K562 (cell line): ENCODE results near the gene STON1. TPM values are rescaled to one million over a fixed set of nuclear protein-coding genes. Genes with fewer than 3 reads are reported as not detected.
A peak's percentile ranks its signal among the peaks of the same experiment; 100 is the strongest.

Source experiments
- ARHGAP35 ChIP-seq: fragments of 450-650 bp; IDR thresholded peaks from 2 replicates; pipeline ENCODE4 v1.6.1; 2018; ENCODE audit not compliant: partially characterized antibody
- CHAMP1 ChIP-seq: fragments of 450-650 bp; IDR thresholded peaks from 2 replicates; pipeline ENCODE4 v1.6.1; 2016; ENCODE audit warnings: mild to moderate bottlenecking
- CHD1 ChIP-seq: fragments of 200-600 bp; sonication (generic); IDR thresholded peaks from one replicate; pipeline ENCODE4 v1.6.1; 2012; ENCODE audit warnings: mild to moderate bottlenecking, moderate library complexity, low read length, inconsistent platforms
- E2F8 ChIP-seq: fragments of 450-650 bp; IDR thresholded peaks from 2 replicates; pipeline ENCODE4 v1.7.1; 2018; ENCODE audit warnings: mild to moderate bottlenecking, low read depth; ENCODE audit not compliant: partially characterized antibody
- EHMT2 ChIP-seq: fragments of 450-650 bp; IDR thresholded peaks from 2 replicates; pipeline ENCODE4 v1.6.1; 2018; ENCODE audit warnings: antibody characterized with exemption
- JUN ChIP-seq, 2 experiments: sonication (generic) in 1 of 2; formaldehyde crosslinking in 1 of 2; IDR thresholded peaks; 2 replicates each; pipeline versions ENCODE4 v1.6.1 to v1.8.0; 2012 to 2022; ENCODE audit warnings: borderline replicate concordance in 2 of 2, mild to moderate bottlenecking in 2 of 2, improper control_type of control experiment in 1 of 2, low read depth in 1 of 2, low read length in 1 of 2, missing genetic modification reagents in 1 of 2
- MCM2 ChIP-seq: fragments of 450-650 bp; IDR thresholded peaks from 2 replicates; pipeline ENCODE4 v1.6.1; 2017; ENCODE audit warnings: low read depth, mild to moderate bottlenecking
- MLLT1 ChIP-seq, 2 experiments: fragments of 450-650 bp; IDR thresholded peaks; 2 replicates each; pipeline ENCODE4 v1.6.1; 2016
- NRF1 ChIP-seq, 2 experiments: fragments of 450-650 bp; IDR thresholded peaks in 1 of 2; conservative IDR thresholded peaks in 1 of 2; 2 replicates each; pipeline ENCODE4 v1.6.1; 2014; ENCODE audit warnings: mild to moderate bottlenecking in 2 of 2
- REST ChIP-seq, 2 experiments: fragments of 450-650 bp; formaldehyde crosslinking in 1 of 2; IDR thresholded peaks; 2 replicates each; pipeline versions ENCODE4 v1.4.0 to v1.6.1; 2014 to 2020; ENCODE audit warnings: mild to moderate bottlenecking in 2 of 2, borderline replicate concordance in 1 of 2, low read depth in 1 of 2
- TSC22D4 ChIP-seq: fragments of 450-650 bp; IDR thresholded peaks from 2 replicates; pipeline ENCODE4 v1.6.1; 2016; ENCODE audit warnings: missing genetic modification characterization, missing biosample characterization, control low read depth
- ZNF668 ChIP-seq: fragments of 250-450 bp; sonication (Bioruptor Pico); IDR thresholded peaks from 2 replicates; pipeline ENCODE4 v1.8.0; 2022; ENCODE audit warnings: mild to moderate bottlenecking, inconsistent platforms
- polyA plus RNA-seq, 8 experiments: library from polyadenylated mRNA; depleted of rRNA in 4 of 8; stranded (reverse) in 5 of 8; unstranded in 3 of 8; fragments of >200 nt; fragmentation: Nextera tagmentation in 2 of 8; fragmentation: Illumina TruSeq in 1 of 8; extraction: Ambion mirVana in 2 of 8; extraction: Trizol in 1 of 8; gene quantifications; 2 replicates each; pipeline versions ENCODE4 v1.2.1 to v1.2.3, GENCODE V29; 2011 to 2014; ENCODE audit warnings: inconsistent platforms in 1 of 8, missing spikeins in 1 of 8
- total RNA-seq, 7 experiments: library from RNA; depleted of rRNA in 6 of 7; stranded (reverse); fragments of >200 nt in 6 of 7; fragmentation: Illumina TruSeq in 2 of 7; extraction: Trizol in 2 of 7; gene quantifications; 2 replicates each; pipeline versions ENCODE4 v1.2.1 to v1.2.3, GENCODE V29; 2011 to 2021; ENCODE audit warnings: low replicate concordance in 1 of 7

Gene STON1
- total and polyA plus RNA-seq, 9 of the 15 experiments (the other 6 are each of a cell fraction or from before 2014, with no cell fraction given): 0.07 to 1.2 (median 0.55) TPM

GRCh38 chr2:48545244-48545643 lies 15.3 kb downstream of the STON1 start (continued):
- TF ChIP-seq REST (IDR thresholded peaks at IDR 0.05; ENCODE audit: borderline replicate concordance) (no peak; the same call in 1 of the 2 replicates), REST (CRISPR knock-in tag; IDR thresholded peaks at IDR 0.05; ENCODE audit: low read depth) (no peak), E2F8 (no peak), MCM2 (no peak), CHD1 (no peak), EHMT2 (peak; percentile 47; the same call in 1 of the 2 replicates), ARHGAP35 (no peak), ZNF668 (CRISPR knock-in tag) (no peak), JUN (IDR thresholded peaks at IDR 0.05; ENCODE audit: borderline replicate concordance, low read depth, low read length) (0 out of 2 replicates have a peak, but pooled peaks have one; percentile 36), JUN (CRISPR knock-in tag; IDR thresholded peaks at IDR 0.05; ENCODE audit: borderline replicate concordance) (no peak), CHAMP1 (no peak), NRF1 (conservative IDR thresholded peaks at IDR 0.05 in 1 of 2, IDR thresholded peaks at IDR 0.05 in 1 of 2) (peak; percentile 37 to 64; a peak in 3 of 4 replicates), TSC22D4 (tag) (no peak), MLLT1 (IDR thresholded peaks at IDR 0.05) (0 out of 4 replicates have a peak, but pooled peaks of 1 of the 2 experiments have one; percentile 33)
